Prostate gland (tissue), 2 donors: ENCODE results near the gene UBQLN2. TPM values are rescaled to one million over a fixed set of nuclear protein-coding genes. Genes with fewer than 3 reads are reported as not detected.
A peak's percentile ranks its signal among the peaks of the same experiment; 100 is the strongest.

ENCODE experiments used
- DNase-seq: peaks from one replicate; pipeline ENCODE4 v3.0.0-alpha.2; 2019; ENCODE audit warnings: low spot score
- H3K27ac ChIP-seq, 2 donors: fragments of 200-600 bp; sonication (generic); 2 replicates each; pipeline ENCODE4 v1.5.1; 2017 to 2019
- H3K27me3 ChIP-seq: fragments of 200-600 bp; sonication (generic); replicated peaks from 2 replicates; pipeline ENCODE4 v1.5.1; 2019; ENCODE audit not compliant: insufficient read depth
- H3K36me3 ChIP-seq, 2 donors: fragments of 200-600 bp; sonication (generic); 1 replicate in 1 of 2; 2 replicates in 1 of 2; pipeline versions ENCODE4 v1.5.1 to v1.8.1; 2017 to 2019
- H3K4me1 ChIP-seq: fragments of 200-600 bp; sonication (generic); replicated peaks from 2 replicates; pipeline ENCODE4 v1.5.1; 2019
- H3K4me3 ChIP-seq, 2 donors: fragments of 200-600 bp; sonication (generic); 2 replicates each; pipeline ENCODE4 v1.5.1; 2017 to 2019
- H3K9me3 ChIP-seq: fragments of 200-600 bp; sonication (generic); 2 replicates; pipeline ENCODE4 v1.5.1; 2017
- POLR2A ChIP-seq: fragments of 450-650 bp; IDR thresholded peaks from one replicate; pipeline ENCODE4 v1.6.1; 2016; ENCODE audit warnings: antibody characterized with exemption, mild to moderate bottlenecking
- POLR2AphosphoS5 ChIP-seq: sonication (generic); formaldehyde crosslinking; IDR thresholded peaks from one replicate; pipeline ENCODE4 v1.6.1; 2017; ENCODE audit warnings: antibody characterized with exemption
- WGBS: methylation state at CpG from one replicate; pipeline ENCODE4 v1.1.5; 2018; 5-methylcytosine and 5-hydroxymethylcytosine counted together
- intact Hi-C: fragments of 100-400 bp; cut with DNase I; formaldehyde crosslinking; loops from one replicate; pipeline ENCODE4 v1.14.2; 2022
- total RNA-seq, 2 donors: library from RNA; depleted of rRNA; stranded (reverse); fragments of >200 nt; gene quantifications; one replicate each; pipeline ENCODE4 v1.1.0, GENCODE V29; 2016
- TF ChIP-seq, protein P1 (sequence below), 4 experiments: fragments of 200-600 bp in 2 of 4; fragments of 450-650 bp in 2 of 4; sonication (generic) in 2 of 4; IDR thresholded peaks; 1 replicate in 3 of 4; 2 replicates in 1 of 4; pipeline ENCODE4 v1.5.1; 2016 to 2019; ENCODE audit warnings: antibody characterized with exemption in 4 of 4, mild to moderate bottlenecking in 2 of 4, moderate library complexity in 2 of 4

UBQLN2 gene
- total RNA-seq, 2 donors from 2014 or later: 31.3 to 33.3 TPM

DNA sequence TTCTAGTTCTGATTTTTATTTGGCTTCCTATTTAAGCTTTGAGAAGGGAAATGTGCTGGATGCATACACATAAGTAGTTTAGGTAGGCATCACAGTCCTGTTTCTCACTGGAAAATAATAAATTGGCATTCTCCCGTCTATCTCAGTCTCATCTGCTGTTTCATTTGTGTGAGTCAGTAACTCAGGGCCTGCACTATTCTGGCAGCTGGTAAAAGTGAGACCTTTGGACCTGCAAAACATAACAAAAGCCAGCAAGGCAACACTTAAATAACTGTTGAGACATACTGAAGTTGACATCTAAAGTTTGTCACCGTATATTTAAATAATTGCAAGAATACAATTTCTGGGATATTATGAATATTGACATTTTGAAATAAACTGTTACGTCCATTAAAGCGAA, 8.6 kb upstream of the UBQLN2 start:
- Histone ChIP-seq H3K27ac (no peak overlapping the region), H3K27me3 (no peaks in the 10 kb centered on the region), H3K4me3 (no peak overlapping the region), H3K4me1 (no peaks in the 10 kb centered on the region), H3K9me3 (no peaks in the 10 kb centered on the region), H3K36me3 (no peaks in the 10 kb centered on the region)
- 87% methylated on average over 4 of the region's 4 CpGs for WGBS
- intact Hi-C loops: no loop called here
- DNase-seq: no peak
- TF ChIP-seq, protein P1, sequence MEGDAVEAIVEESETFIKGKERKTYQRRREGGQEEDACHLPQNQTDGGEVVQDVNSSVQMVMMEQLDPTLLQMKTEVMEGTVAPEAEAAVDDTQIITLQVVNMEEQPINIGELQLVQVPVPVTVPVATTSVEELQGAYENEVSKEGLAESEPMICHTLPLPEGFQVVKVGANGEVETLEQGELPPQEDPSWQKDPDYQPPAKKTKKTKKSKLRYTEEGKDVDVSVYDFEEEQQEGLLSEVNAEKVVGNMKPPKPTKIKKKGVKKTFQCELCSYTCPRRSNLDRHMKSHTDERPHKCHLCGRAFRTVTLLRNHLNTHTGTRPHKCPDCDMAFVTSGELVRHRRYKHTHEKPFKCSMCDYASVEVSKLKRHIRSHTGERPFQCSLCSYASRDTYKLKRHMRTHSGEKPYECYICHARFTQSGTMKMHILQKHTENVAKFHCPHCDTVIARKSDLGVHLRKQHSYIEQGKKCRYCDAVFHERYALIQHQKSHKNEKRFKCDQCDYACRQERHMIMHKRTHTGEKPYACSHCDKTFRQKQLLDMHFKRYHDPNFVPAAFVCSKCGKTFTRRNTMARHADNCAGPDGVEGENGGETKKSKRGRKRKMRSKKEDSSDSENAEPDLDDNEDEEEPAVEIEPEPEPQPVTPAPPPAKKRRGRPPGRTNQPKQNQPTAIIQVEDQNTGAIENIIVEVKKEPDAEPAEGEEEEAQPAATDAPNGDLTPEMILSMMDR (IDR thresholded peaks at IDR 0.05): no peak
- TF ChIP-seq POLR2AphosphoS5: no peak
- TF ChIP-seq POLR2A: no peak

DNA sequence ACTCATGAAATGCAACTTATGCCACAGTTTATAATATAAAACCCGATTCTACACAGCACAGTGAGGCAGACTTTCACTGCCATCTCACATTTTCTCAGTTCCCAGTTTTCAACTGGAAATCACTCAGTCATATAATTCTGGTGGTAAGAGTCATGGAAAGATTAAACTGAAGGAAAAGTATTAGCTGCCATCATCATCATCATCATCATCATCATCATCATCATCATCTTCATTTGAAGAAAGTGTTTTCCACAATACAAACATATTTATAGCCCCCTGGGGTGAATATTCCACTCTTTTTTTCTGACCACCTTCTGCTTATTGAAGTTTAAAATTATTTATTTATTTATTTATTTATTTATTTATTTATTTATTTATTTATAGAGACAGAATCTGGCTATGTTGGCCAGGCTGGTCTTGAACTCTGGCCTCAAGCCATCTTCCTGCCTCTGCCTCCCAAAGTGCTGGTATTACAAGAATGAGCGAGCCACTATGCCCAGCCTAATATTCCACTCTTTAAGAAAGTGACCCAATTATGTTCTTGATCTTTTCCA, 6.0 kb upstream of the UBQLN2 start:
- 100% methylated on average over 2 of the region's 2 CpGs for WGBS
- intact Hi-C loops: no loop called here
- no peak overlapping the region for H3K27ac ChIP-seq
- no peak for DNase-seq
- TF ChIP-seq, protein P1 (IDR thresholded peaks at IDR 0.05): no peak
- TF ChIP-seq POLR2A (no peak), POLR2AphosphoS5 (no peak)
- H3K27me3 ChIP-seq: no peaks in the 10 kb centered on the region
- no peak overlapping the region for H3K4me3 ChIP-seq
- H3K36me3 ChIP-seq: no peaks in the 10 kb centered on the region
- H3K4me1 ChIP-seq: no peaks in the 10 kb centered on the region
- H3K9me3 ChIP-seq: no peaks in the 10 kb centered on the region

DNA sequence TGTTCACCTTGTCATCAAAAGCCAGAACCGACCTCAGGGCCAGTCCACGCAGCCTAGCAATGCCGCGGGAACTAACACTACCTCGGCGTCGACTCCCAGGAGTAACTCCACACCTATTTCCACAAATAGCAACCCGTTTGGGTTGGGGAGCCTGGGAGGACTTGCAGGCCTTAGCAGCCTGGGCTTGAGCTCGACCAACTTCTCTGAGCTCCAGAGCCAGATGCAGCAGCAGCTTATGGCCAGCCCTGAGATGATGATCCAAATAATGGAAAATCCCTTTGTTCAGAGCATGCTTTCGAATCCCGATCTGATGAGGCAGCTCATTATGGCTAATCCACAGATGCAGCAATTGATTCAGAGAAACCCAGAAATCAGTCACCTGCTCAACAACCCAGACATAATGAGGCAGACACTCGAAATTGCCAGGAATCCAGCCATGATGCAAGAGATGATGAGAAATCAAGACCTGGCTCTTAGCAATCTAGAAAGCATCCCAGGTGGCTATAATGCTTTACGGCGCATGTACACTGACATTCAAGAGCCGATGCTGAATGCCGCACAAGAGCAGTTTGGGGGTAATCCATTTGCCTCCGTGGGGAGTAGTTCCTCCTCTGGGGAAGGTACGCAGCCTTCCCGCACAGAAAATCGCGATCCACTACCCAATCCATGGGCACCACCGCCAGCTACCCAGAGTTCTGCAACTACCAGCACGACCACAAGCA, 898 bp downstream of the UBQLN2 start:
- no peaks in the 10 kb centered on the region for H3K27me3 ChIP-seq
- peak overlapping the region; percentile 50 to 52 for H3K4me3 ChIP-seq
- H3K27ac ChIP-seq: peak overlapping the region; percentile 91 to 96
- DNase-seq: peak; percentile 3
- under 1% methylated on average over 12 of the region's 23 CpGs for WGBS
- no peaks in the 10 kb centered on the region for H3K9me3 ChIP-seq
- TF ChIP-seq POLR2A: no peak
- TF ChIP-seq, protein P1 (IDR thresholded peaks at IDR 0.05): no peak
- H3K4me1 ChIP-seq: no peaks in the 10 kb centered on the region
- H3K36me3 ChIP-seq: no peaks in the 10 kb centered on the region
- intact Hi-C loops: loop anchor here (10.0 kb wide), 2 partner anchors 330 to 1030 kb away; partner anchors contain the start of genes KLF8 and ZXDB

DNA sequence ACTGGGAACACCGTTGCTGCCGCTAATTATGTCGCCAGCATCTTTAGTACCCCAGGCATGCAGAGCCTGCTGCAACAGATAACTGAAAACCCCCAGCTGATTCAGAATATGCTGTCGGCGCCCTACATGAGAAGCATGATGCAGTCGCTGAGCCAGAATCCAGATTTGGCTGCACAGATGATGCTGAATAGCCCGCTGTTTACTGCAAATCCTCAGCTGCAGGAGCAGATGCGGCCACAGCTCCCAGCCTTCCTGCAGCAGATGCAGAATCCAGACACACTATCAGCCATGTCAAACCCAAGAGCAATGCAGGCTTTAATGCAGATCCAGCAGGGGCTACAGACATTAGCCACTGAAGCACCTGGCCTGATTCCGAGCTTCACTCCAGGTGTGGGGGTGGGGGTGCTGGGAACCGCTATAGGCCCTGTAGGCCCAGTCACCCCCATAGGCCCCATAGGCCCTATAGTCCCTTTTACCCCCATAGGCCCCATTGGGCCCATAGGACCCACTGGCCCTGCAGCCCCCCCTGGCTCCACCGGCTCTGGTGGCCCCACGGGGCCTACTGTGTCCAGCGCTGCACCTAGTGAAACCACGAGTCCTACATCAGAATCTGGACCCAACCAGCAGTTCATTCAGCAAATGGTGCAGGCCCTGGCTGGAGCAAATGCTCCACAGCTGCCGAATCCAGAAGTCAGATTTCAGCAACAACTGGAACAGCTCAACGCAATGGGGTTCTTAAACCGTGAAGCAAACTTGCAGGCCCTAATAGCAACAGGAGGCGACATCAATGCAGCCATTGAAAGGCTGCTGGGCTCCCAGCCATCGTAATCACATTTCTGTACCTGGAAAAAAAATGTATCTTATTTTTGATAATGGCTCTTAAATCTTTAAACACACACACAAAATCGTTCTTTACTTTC, 1.8 kb downstream of the UBQLN2 start:
- Histone ChIP-seq H3K27ac (no peak overlapping the region), H3K9me3 (no peaks in the 10 kb centered on the region), H3K4me1 (no peaks in the 10 kb centered on the region), H3K36me3 (no peaks in the 10 kb centered on the region), H3K27me3 (no peaks in the 10 kb centered on the region), H3K4me3 (peak overlapping the region; percentile 50 to 52)
- 7% methylated on average over 7 of the region's 20 CpGs for WGBS
- DNase-seq: no peak
- no peak for TF ChIP-seq POLR2AphosphoS5
- TF ChIP-seq, protein P1 (IDR thresholded peaks at IDR 0.05): no peak
- intact Hi-C loops: loop anchor here (10.0 kb wide), 2 partner anchors 330 to 1030 kb away; partner anchors contain the start of genes KLF8 and ZXDB
